Measurements from ENCODE around the gene PNRC1.
"Not testable (repeated sequence)": the region's sequence is repeated elsewhere in the genome, so short reads cannot be mapped to it uniquely, and the experiment has no call there.

The PNRC1 gene

DNA sequence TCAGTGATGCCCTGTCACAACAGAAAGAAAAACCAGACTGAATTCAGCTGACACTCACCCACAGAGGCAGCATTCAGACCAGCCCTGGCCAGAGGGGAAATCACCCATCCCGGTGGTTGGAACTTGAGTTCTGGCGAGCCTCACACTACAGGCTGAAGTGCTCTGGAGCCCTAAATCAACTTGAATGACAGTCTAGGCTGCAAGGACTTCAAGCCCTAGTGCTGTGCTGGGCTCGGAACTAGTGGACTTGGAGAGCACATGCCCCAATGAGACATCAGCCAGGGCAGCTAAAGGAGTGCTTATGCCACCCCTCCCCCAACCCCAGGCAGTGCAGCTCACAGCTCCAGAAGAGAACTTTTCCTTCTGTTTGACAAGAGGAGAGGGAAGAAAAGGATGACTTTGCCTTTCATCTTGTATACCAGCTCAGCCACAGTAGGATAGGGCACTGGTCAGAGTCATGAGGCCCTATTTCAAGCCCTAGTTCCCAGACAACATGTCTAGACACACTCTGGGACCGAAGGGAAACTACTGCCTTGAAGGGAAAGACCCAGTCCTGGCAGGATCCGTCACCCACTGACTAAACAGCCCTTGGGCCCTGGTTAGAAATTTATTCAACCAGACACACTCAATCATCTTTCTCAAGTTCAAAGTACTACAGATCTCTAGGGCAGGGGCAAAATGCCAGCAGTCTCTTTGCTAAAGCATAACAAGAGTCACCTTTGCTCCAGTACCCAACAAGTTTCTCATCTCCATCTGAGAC is 43.2 kb upstream of the PNRC1 start:
- DNase-seq (ENCODE audit: low spot score): no peak
- TF ChIP-seq, protein P1, sequence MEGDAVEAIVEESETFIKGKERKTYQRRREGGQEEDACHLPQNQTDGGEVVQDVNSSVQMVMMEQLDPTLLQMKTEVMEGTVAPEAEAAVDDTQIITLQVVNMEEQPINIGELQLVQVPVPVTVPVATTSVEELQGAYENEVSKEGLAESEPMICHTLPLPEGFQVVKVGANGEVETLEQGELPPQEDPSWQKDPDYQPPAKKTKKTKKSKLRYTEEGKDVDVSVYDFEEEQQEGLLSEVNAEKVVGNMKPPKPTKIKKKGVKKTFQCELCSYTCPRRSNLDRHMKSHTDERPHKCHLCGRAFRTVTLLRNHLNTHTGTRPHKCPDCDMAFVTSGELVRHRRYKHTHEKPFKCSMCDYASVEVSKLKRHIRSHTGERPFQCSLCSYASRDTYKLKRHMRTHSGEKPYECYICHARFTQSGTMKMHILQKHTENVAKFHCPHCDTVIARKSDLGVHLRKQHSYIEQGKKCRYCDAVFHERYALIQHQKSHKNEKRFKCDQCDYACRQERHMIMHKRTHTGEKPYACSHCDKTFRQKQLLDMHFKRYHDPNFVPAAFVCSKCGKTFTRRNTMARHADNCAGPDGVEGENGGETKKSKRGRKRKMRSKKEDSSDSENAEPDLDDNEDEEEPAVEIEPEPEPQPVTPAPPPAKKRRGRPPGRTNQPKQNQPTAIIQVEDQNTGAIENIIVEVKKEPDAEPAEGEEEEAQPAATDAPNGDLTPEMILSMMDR (IDR thresholded peaks at IDR 0.05; ENCODE audit: extremely low read depth, insufficient read depth, missing control alignments): no peak
- in situ Hi-C loops (cut with MboI; ENCODE audit: low pct_unique_long_range_greater_than_20kb, low sequenced_read_pairs, unreplicated experiment): no loop called here

DNA sequence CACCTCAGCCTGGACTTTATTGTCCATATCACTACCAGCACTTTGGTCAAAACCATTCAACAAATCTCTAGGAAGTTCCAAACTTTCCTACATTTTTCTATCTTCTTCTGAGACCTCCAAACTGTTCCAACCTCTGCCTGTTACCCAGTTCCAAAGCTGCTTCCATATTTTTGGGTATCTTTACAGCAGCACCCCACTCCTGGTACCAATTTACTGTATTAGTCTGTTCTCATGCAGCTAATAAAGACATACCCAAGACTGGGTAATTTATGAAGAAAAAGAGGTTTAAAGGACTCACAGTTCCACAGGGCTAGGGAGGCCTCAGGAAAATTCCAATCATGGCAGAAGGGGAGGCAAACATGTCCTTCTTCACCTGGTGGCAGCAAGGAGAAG is 42.7 kb upstream of the PNRC1 start:
- DNase-seq (ENCODE audit: low spot score); in situ Hi-C loops (cut with MboI; ENCODE audit: low pct_unique_long_range_greater_than_20kb, low sequenced_read_pairs, unreplicated experiment): not testable (repeated sequence)

DNA sequence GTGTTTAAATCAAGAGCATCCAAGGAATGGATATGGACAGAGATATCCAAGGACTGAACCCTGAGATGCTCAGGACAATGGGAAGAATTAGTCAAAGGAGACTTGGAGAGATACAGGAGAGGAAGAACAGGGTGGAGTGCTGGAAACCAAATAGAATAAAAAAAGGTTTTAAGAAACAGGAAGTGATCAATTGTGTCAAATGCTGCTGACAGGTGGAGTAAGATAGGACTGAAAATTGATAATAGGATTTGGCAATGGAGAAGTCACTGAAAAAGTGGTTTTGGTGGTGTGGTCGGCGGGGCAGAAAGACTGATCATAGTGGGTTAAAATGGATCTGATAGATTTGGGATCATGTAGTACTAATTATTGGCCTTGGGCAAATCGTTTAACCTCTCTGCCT is 37.9 kb upstream of the PNRC1 start:
- TF ChIP-seq, protein P1 (IDR thresholded peaks at IDR 0.05; ENCODE audit: extremely low read depth, insufficient read depth, missing control alignments): no peak
- no peak for DNase-seq (ENCODE audit: low spot score)
- in situ Hi-C loops (cut with MboI; ENCODE audit: low pct_unique_long_range_greater_than_20kb, low sequenced_read_pairs, unreplicated experiment): no loop called here

DNA sequence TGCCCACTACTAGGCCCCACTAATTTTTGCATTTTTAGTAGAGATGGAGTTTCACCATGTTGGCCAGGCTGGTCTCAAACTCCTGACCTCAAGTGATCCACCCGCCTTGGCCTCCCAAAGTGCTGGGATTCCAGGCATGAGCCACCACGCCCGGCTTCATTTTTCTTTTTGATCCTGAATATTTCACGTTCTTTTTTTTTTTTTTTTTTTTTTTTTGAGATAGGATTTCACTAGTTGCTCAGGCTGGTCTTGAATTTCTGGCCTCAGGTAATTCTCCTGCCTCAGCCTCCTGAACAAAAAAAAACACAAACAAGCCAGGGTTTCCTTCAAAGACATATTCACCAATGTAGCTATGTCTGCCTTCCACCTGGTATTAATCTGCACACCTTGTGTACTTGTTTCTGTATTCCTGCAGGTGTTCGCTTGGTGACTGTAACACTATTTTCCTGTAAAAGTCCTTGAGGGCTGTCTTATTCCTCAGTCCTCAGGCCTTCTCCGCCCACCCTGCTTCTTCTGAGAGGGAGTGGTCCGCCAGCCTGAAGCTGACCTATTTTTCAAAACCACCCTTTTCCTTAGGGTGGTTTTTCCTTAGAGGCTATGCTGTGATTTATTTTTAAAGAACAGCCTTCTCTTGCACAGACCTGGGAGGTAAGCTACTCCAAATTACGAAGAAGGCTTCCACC is 36.1 kb upstream of the PNRC1 start:
- in situ Hi-C loops (cut with MboI; ENCODE audit: low pct_unique_long_range_greater_than_20kb, low sequenced_read_pairs, unreplicated experiment): no loop called here
- TF ChIP-seq, protein P1 (IDR thresholded peaks at IDR 0.05; ENCODE audit: extremely low read depth, insufficient read depth, missing control alignments): no peak
- DNase-seq (ENCODE audit: low spot score): no peak

DNA sequence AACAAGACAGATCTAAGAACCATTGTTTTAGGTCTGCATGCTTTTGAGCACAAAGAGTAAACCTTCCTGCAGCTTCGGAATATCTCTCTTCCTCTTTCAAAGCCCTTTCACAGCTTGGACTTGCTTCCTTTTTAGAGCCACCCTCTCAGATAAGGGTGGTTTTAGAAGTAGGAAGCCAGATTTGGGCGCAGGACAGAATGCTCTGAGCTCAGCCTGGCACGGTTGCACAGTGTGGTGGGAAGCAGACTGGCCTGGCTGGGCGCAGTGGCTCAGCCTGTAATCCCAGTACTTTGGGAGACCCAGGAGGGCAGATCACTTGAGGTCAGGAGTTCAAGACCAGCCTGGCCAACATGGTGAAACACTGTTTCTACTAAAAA is 35.6 kb upstream of the PNRC1 start:
- no peak for DNase-seq (ENCODE audit: low spot score)
- in situ Hi-C loops (cut with MboI; ENCODE audit: low pct_unique_long_range_greater_than_20kb, low sequenced_read_pairs, unreplicated experiment): no loop called here
- TF ChIP-seq, protein P1 (IDR thresholded peaks at IDR 0.05; ENCODE audit: extremely low read depth, insufficient read depth, missing control alignments): no peak

DNA sequence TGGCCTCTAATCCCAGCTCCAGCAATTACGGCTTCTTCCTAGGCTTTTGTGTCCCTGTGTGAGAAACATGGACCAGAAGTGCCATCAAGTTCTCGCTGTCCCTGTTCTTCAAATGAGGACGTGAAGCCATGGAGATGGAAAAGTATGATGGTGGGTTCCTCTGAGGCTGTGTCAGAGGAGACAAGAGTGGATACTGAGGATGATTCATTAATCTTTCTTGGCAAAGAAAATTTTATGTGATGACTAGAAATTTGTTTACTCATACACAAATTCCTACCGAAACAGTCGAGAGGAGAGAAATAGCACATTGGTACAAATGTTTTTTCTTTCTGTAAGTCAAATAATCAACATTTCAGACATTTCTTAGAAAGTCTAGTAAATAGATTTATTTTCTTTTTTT is 35.0 kb upstream of the PNRC1 start:
- no peak for DNase-seq (ENCODE audit: low spot score)
- TF ChIP-seq, protein P1 (IDR thresholded peaks at IDR 0.05; ENCODE audit: extremely low read depth, insufficient read depth, missing control alignments): no peak
- in situ Hi-C loops (cut with MboI; ENCODE audit: low pct_unique_long_range_greater_than_20kb, low sequenced_read_pairs, unreplicated experiment): no loop called here

DNA sequence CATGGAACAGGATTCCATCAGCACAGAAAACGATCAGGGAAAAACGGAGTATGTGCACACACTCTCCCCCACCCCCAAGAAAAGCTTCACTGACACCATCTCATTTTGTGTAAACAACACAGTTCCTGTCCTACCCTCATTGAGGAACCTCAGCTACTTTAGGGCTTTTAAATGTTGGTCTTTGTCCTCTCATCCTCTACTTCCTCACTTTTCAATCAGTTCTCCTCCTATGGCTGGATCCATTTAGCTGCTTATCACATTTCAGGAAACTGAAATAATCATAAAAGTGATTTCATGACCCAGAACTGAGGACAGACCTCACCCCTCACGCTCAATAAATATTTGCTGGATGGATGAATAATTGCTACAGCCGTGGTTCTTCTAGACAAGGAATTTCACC is 33.1 kb upstream of the PNRC1 start:
- TF ChIP-seq, protein P1 (IDR thresholded peaks at IDR 0.05; ENCODE audit: extremely low read depth, insufficient read depth, missing control alignments): no peak
- no peak for DNase-seq (ENCODE audit: low spot score)
- in situ Hi-C loops (cut with MboI; ENCODE audit: low pct_unique_long_range_greater_than_20kb, low sequenced_read_pairs, unreplicated experiment): no loop called here

All from GM13977 (cell line).